GM20000 (cell line): Measurements from ENCODE around the gene PLCH1.

Experiments
- DNase-seq: peaks from one replicate; pipeline ENCODE4 v3.0.0; 2012; ENCODE audit warnings: low spot score
- CTCF ChIP-seq: IDR thresholded peaks from 2 replicates; pipeline ENCODE4 v1.5.1; 2012; ENCODE audit warnings: mild to moderate bottlenecking, control low read depth; ENCODE audit errors: extremely low read depth, missing control alignments

The PLCH1 gene

GRCh38 chr3:155448531-155448930 lies 296.3 kb downstream of the PLCH1 start:
- no peak for DNase-seq
- no peak for TF ChIP-seq CTCF

- TF ChIP-seq CTCF: no peak
- no peak for DNase-seq
These were observed 298.5 kb downstream of the PLCH1 start for GRCh38 chr3:155446366-155446765.

- no peak for TF ChIP-seq CTCF
- no peak for DNase-seq
These were observed 300.1 kb downstream of the PLCH1 start for GRCh38 chr3:155444771-155445170.

- DNase-seq: no peak
- TF ChIP-seq CTCF: no peak
These were observed 301.1 kb downstream of the PLCH1 start for GRCh38 chr3:155443815-155444214.

- DNase-seq: no peak
- no peak for TF ChIP-seq CTCF
These were observed 302.8 kb downstream of the PLCH1 start for GRCh38 chr3:155442072-155442471.

- no peak for TF ChIP-seq CTCF
These were observed 303.4 kb downstream of the PLCH1 start for GRCh38 chr3:155441506-155441905.

GRCh38 chr3:155441026-155441425 lies 303.8 kb downstream of the PLCH1 start:
- TF ChIP-seq CTCF: no peak
- DNase-seq: no peak

More at GRCh38 chr3:155441506-155441905, 303.4 kb downstream of the PLCH1 start:
- DNase-seq: no peak
